Measurements from ENCODE around the gene MAP3K14.
A peak's percentile ranks its signal among the peaks of the same experiment; 100 is the strongest.
"Not testable (repeated sequence)": the region's sequence is repeated elsewhere in the genome, so short reads cannot be mapped to it uniquely, and the experiment has no call there.

MAP3K14 gene

GRCh38 chr17:45253237-45253636 lies 63.6 kb downstream of the MAP3K14 start:
- DNase-seq, result not testable (repeated sequence)

- DNase-seq, result peak; percentile 12
Observed at GRCh38 chr17:45251931-45252330, 64.9 kb downstream of the MAP3K14 start.

GRCh38 chr17:45248132-45248957 lies 68.5 kb downstream of the MAP3K14 start:
- DNase-seq, result no peak

GRCh38 chr17:45247429-45248131 lies 69.2 kb downstream of the MAP3K14 start:
- peak; percentile 94 for DNase-seq

- no peak for DNase-seq
Observed at GRCh38 chr17:45246861-45247428, 69.9 kb downstream of the MAP3K14 start.

GRCh38 chr17:45246338-45246737 lies 70.5 kb downstream of the MAP3K14 start:
- DNase-seq, result no peak

- DNase-seq, result no peak
Observed at GRCh38 chr17:45244725-45245656, 71.8 kb downstream of the MAP3K14 start.

GRCh38 chr17:45243750-45244149 lies 73.1 kb downstream of the MAP3K14 start:
- DNase-seq, result no peak

- DNase-seq, result no peak
Observed at GRCh38 chr17:45242029-45242414, 74.8 kb downstream of the MAP3K14 start.

- no peak for DNase-seq
Observed at GRCh38 chr17:45241328-45242028, 75.3 kb downstream of the MAP3K14 start.

- no peak for DNase-seq
Observed at GRCh38 chr17:45240905-45241327, 75.9 kb downstream of the MAP3K14 start.

- DNase-seq, result no peak
Observed at GRCh38 chr17:45238155-45238774, 78.6 kb downstream of the MAP3K14 start.

GRCh38 chr17:45237686-45238085 lies 79.1 kb downstream of the MAP3K14 start:
- no peak for DNase-seq

- DNase-seq, result no peak
Observed at GRCh38 chr17:45236282-45236606, 80.6 kb downstream of the MAP3K14 start.

GRCh38 chr17:45235416-45236281 lies 81.2 kb downstream of the MAP3K14 start:
- peak; percentile 14 for DNase-seq

- no peak for DNase-seq
Observed at GRCh38 chr17:45234641-45235415, 82.0 kb downstream of the MAP3K14 start.

GRCh38 chr17:45233423-45233924 lies 83.3 kb downstream of the MAP3K14 start:
- no peak for DNase-seq

GRCh38 chr17:45232514-45233422 lies 84.1 kb downstream of the MAP3K14 start:
- no peak for DNase-seq

All from NCI-H2029 treated with DMSO at 0.1 percent for 48 hours (cell line).